Measurements from ENCODE around the gene PTPN6. TPM values are rescaled to one million over a fixed set of nuclear protein-coding genes. Genes with fewer than 3 reads are reported as not detected.

The PTPN6 gene
- total and polyA plus RNA-seq, 9 of the 15 experiments (the other 6 are each of a cell fraction or from before 2014, with no cell fraction given) = 1.5 to 5.1 (median 3.9) TPM

- H3K4me2 ChIP-seq (ENCODE audit: insufficient read depth, low read length) = no peak overlapping the region
- H3K9ac ChIP-seq (ENCODE audit: insufficient read depth in 1 of 2, low read depth in 2 of 2, low read length in 2 of 2) = no peak overlapping the region
- in situ Hi-C loops (cut with MboI) = no loop called here
- no peak overlapping the region for H3K4me3 ChIP-seq
- FAIRE-seq (no peak), DNase-seq (ENCODE audit: extremely low read depth in 1 of 4, low spot score in 3 of 4) (no peak), ATAC-seq (no peak)
- no peaks in the 10 kb centered on the region for H3K9me1 ChIP-seq (ENCODE audit: control insufficient read depth, insufficient read depth, low read length)
- H3K27ac ChIP-seq (ENCODE audit: extremely low read depth, low read depth, low read length) = no peak overlapping the region
- ChIA-PET CTCF (ENCODE audit: low intra/inter-chr PET ratio) (no interaction called here), POLR2A (interaction anchor here (0.6 to 2.5 kb wide), 4 partner anchors 14 to 50 kb away, joined by 3 to 9 read pairs (median 4); partner anchors contain the start of genes C12orf57 and RNU7-1)
- BruUV-seq (replicated peaks) = no TSS peak
- H2AFZ ChIP-seq (ENCODE audit: low read depth, low read length) = no peak overlapping the region
- 100% methylated on average over 2 of the region's 2 CpGs for WGBS (ENCODE audit: insufficient coverage, low coverage, missing lambda C conversion rate)
- intact Hi-C loops (cut with micrococcal nuclease) = no loop called here
- H3K79me2 ChIP-seq (ENCODE audit: control insufficient read depth, insufficient read depth, low read length) = peaks cover 38% of the 10 kb centered on the region
- peaks cover 0 to 4% of the 10 kb centered on the region in 2 experiments; a peak in 1 of 5 replicates for H3K4me1 ChIP-seq (replicated peaks in 1 of 2; ENCODE audit: control insufficient read depth in 2 of 2, insufficient read depth in 2 of 2, low read length in 2 of 2)
- H3K9me3 ChIP-seq (replicated peaks; ENCODE audit: control insufficient read depth, insufficient read depth, low read depth, low read length) = no peaks in the 10 kb centered on the region
- H3K27me3 ChIP-seq (ENCODE audit: control insufficient read depth in 2 of 2, insufficient read depth in 2 of 2, low read length in 2 of 2) = no peaks in the 10 kb centered on the region
- H4K20me1 ChIP-seq (replicated peaks; ENCODE audit: control insufficient read depth, insufficient read depth, low read length) = no peaks in the 10 kb centered on the region
- no peak for TF ChIP-seq SRF (CRISPR knock-in tag; IDR thresholded peaks at IDR 0.05)
- no peak for TF ChIP-seq NFE2 (IDR thresholded peaks at IDR 0.05; ENCODE audit: low read depth)
- TF ChIP-seq GTF2E2 (tag; IDR thresholded peaks at IDR 0.05) = no peak
- TF ChIP-seq FOXP1 (CRISPR knock-in tag; IDR thresholded peaks at IDR 0.05) = no peak
- TF ChIP-seq TAF15 (IDR thresholded peaks at IDR 0.05; ENCODE audit: low read depth, low read length) = no peak
- no peak for TF ChIP-seq FOXO4 (CRISPR knock-in tag; IDR thresholded peaks at IDR 0.05)
- 0 out of 2 replicates have a peak, but pooled peaks have one; percentile 25 for TF ChIP-seq POLR2A (conservative IDR thresholded peaks at IDR 0.05)
- peaks cover 82% of the 10 kb centered on the region for H3K36me3 ChIP-seq (ENCODE audit: control insufficient read depth, insufficient read depth, low read length)
These were observed 24.3 kb downstream of the PTPN6 start for GRCh38 chr12:6975297-6976032.

Measured in K562 (cell line).